ENCODE results near the gene NODAL. TPM values are rescaled to one million over a fixed set of nuclear protein-coding genes. Genes with fewer than 3 reads are reported as not detected.

NODAL gene
- total and polyA plus RNA-seq, 2 experiments from 2014 or later = 11.2 to 28.4 TPM

GRCh38 chr10:70466951-70467350 is 25.5 kb upstream of the NODAL start (continued):
- TF ChIP-seq REST (IDR thresholded peaks at IDR 0.05; ENCODE audit: unreplicated experiment) (no peak), EZH2phosphoT487 (IDR thresholded peaks at IDR 0.05; ENCODE audit: unreplicated experiment) (no peak)

GRCh38 chr10:70465832-70466231 is 24.4 kb upstream of the NODAL start:
- Histone ChIP-seq H3K79me2 (replicated peaks; ENCODE audit: insufficient read depth) (no peaks in the 10 kb centered on the region), H4K20me1 (replicated peaks; ENCODE audit: insufficient read depth) (no peaks in the 10 kb centered on the region; the same call in 1 of the 2 replicates), H3F3A (replicated peaks; ENCODE audit: low read depth) (0 out of 2 replicates have a peak, but pooled peaks cover 8% of the 10 kb centered on the region), H3K4me3 (no peak overlapping the region), H3K36me3 (ENCODE audit: insufficient read depth) (no peaks in the 10 kb centered on the region), H2AFZ (no peak overlapping the region), H3K4me2 (no peak overlapping the region), H3K9me2 (ENCODE audit: insufficient read depth) (no peaks in the 10 kb centered on the region), H3K27ac (ENCODE audit: low read depth) (no peak overlapping the region), H3K27me3 (ENCODE audit: insufficient read depth) (no peaks in the 10 kb centered on the region), H3K4me1 (ENCODE audit: insufficient read depth) (0 out of 2 replicates have a peak, but pooled peaks cover 3% of the 10 kb centered on the region)
- Mint-ChIP-seq H3K27ac (no peak overlapping the region), H3K36me3 (ENCODE audit: low read depth) (no peaks in the 10 kb centered on the region), H3K4me1 (peaks cover 14% of the 10 kb centered on the region), H3K9me3 (no peaks in the 10 kb centered on the region; the same call in 2 of the 3 replicates), H3K27me3 (ENCODE audit: insufficient read depth, low read depth, poor library complexity) (peaks cover 18% of the 10 kb centered on the region), H3K4me3 (no peak overlapping the region)
- TF ChIP-seq EZH2 (IDR thresholded peaks at IDR 0.05; ENCODE audit: low read depth, unreplicated experiment) (no peak), POLR2AphosphoS5 (IDR thresholded peaks at IDR 0.05; ENCODE audit: low read depth) (no peak)
- ATAC-seq = no peak
- DNase-seq (ENCODE audit: low spot score) = no peak

GRCh38 chr10:70465278-70465677 is 23.8 kb upstream of the NODAL start:
- Mint-ChIP-seq H3K4me3 (no peak overlapping the region), H3K27ac (no peak overlapping the region), H3K4me1 (peaks cover 17% of the 10 kb centered on the region), H3K36me3 (ENCODE audit: low read depth) (no peaks in the 10 kb centered on the region), H3K27me3 (ENCODE audit: insufficient read depth, low read depth, poor library complexity) (peaks cover 22% of the 10 kb centered on the region), H3K9me3 (no peaks in the 10 kb centered on the region; the same call in 2 of the 3 replicates)
- H3F3A ChIP-seq (replicated peaks; ENCODE audit: low read depth) = peaks cover 12% of the 10 kb centered on the region; the same call in 1 of the 2 replicates
- no peak overlapping the region for H3K27ac ChIP-seq (ENCODE audit: low read depth)
- H3K79me2 ChIP-seq (replicated peaks; ENCODE audit: insufficient read depth) = no peaks in the 10 kb centered on the region
- H4K20me1 ChIP-seq (replicated peaks; ENCODE audit: insufficient read depth) = no peaks in the 10 kb centered on the region; the same call in 1 of the 2 replicates
- H3K4me3 ChIP-seq = no peak overlapping the region
- H3K36me3 ChIP-seq (ENCODE audit: insufficient read depth) = no peaks in the 10 kb centered on the region
- ATAC-seq = no peak
- H3K27me3 ChIP-seq (ENCODE audit: insufficient read depth) = peaks cover 5% of the 10 kb centered on the region
- H3K4me1 ChIP-seq (ENCODE audit: insufficient read depth) = peaks cover 3% of the 10 kb centered on the region; the same call in 1 of the 2 replicates
- no peak for DNase-seq (ENCODE audit: low spot score)
- no peak overlapping the region for H3K4me2 ChIP-seq
- H2AFZ ChIP-seq = no peak overlapping the region
- H3K9me2 ChIP-seq (ENCODE audit: insufficient read depth) = no peaks in the 10 kb centered on the region
- TF ChIP-seq ZNF331 (CRISPR knock-in tag; IDR thresholded peaks at IDR 0.05; ENCODE audit: low read depth) (no peak), CTCF (conservative IDR thresholded peaks at IDR 0.05; ENCODE audit: low read depth in 2 of 2) (no peak), ZNF114 (CRISPR knock-in tag; IDR thresholded peaks at IDR 0.05) (no peak), EZH2 (IDR thresholded peaks at IDR 0.05; ENCODE audit: low read depth, unreplicated experiment) (no peak), ZNF462 (CRISPR knock-in tag; IDR thresholded peaks at IDR 0.05) (no peak), EZH2phosphoT487 (IDR thresholded peaks at IDR 0.05; ENCODE audit: unreplicated experiment) (no peak)

Measured in GM23338 (cell line).